ENCODE results near the gene MAP6. TPM values are rescaled to one million over a fixed set of nuclear protein-coding genes. Genes with fewer than 3 reads are reported as not detected.

MAP6 gene
- total RNA-seq, 4 donors from 2014 or later, result 7.9 to 22.1 (median 14.4) TPM

DNA sequence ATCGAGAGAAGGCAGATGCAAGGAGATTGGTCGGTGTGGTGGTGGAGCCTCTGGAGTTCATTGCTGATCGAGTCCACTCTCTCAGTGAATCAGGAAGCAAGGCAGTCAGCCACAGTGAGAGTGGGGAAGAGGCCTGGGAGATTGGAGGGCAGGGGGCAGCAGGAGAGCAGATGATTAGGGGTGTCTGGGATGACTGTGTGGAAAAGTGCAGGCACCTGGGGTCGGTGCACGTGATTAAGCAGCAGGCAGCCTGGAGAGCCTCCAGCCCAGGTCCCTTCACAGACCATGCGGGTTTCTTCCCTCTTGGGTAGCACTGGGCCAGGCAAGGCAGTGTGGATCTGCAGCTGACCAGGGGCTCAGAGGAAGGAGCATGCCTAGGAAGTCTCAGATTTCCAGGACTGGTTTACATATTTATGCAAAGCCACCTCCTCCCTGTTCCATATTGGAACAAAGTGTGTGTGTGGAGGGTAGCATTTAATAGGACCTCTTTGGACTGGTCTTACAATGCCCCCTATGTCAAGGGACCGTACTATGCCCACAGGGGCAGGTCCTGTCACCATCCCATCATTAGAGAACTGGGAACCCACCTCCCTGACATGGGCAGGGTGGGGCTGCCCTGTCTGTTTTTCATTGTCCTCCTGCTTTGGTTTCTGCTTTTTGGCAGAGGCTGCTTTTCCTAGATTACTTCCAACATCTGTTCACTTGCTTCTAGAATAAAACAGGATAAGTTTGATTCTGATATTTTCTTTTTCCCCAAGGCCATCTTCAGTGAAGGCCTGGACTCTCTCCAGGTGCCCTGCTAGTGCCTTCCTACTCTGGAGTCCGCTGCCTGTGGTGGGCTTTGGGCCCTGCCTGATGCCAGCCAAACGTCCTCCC is 129.1 kb downstream of the MAP6 start:
- no peaks in the 10 kb centered on the region for H3K9me3 ChIP-seq
- no peak overlapping the region for H3K27ac ChIP-seq
- intact Hi-C loops (cut with DNase I; ENCODE audit: low total_unique reads), result loop anchor here (10.0 kb wide), 1 partner anchor 255 kb away; no protein-coding TSS in a partner anchor
- H3K4me1 ChIP-seq, result no peaks in the 10 kb centered on the region
- no peaks in the 10 kb centered on the region for H3K36me3 ChIP-seq
- H3K4me3 ChIP-seq, result no peak overlapping the region
- H3K27me3 ChIP-seq, result no peaks in the 10 kb centered on the region
- TF ChIP-seq, protein P1, sequence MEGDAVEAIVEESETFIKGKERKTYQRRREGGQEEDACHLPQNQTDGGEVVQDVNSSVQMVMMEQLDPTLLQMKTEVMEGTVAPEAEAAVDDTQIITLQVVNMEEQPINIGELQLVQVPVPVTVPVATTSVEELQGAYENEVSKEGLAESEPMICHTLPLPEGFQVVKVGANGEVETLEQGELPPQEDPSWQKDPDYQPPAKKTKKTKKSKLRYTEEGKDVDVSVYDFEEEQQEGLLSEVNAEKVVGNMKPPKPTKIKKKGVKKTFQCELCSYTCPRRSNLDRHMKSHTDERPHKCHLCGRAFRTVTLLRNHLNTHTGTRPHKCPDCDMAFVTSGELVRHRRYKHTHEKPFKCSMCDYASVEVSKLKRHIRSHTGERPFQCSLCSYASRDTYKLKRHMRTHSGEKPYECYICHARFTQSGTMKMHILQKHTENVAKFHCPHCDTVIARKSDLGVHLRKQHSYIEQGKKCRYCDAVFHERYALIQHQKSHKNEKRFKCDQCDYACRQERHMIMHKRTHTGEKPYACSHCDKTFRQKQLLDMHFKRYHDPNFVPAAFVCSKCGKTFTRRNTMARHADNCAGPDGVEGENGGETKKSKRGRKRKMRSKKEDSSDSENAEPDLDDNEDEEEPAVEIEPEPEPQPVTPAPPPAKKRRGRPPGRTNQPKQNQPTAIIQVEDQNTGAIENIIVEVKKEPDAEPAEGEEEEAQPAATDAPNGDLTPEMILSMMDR (IDR thresholded peaks at IDR 0.05), result no peak
- TF ChIP-seq POLR2A (IDR thresholded peaks at IDR 0.05), result no peak
- no peak for DNase-seq

DNA sequence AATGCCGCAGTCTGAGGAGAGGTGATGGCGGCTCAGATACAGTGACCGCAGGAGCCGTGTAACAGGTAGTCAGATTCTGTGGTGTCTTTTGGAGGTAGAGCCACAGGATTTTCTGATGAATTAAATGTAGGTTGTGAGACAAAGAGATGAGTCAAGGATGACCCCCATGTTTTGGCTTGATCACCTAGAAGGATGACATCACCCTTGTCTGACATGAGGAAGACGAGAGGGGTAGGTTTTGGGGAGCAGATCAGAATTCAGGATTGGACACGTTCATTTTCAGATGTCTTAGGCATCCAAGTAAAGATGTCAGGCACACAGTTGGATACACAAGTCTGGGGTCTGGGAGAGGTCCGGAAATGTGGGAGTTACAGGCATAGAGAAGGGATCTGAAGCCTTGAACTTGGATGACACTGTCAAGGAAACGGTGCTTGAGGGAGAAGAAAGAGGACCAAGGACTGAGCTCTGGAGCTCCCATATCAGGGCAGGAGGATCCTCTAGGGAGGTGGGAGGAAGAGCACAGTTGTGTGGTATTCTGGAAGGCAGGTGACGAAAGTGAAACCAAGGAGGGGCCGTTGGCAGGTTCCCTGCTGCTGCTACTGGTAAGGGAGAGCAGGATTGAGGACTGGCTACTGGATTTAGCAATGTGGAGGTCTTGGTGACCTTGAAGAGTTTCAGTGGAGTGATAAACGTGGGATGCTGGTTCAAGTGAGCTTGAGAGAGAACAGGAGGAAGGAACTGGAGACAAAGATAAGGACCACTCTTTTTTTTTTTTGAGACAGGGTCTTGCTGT is 130.5 kb downstream of the MAP6 start:
- intact Hi-C loops (cut with DNase I; ENCODE audit: low total_unique reads), result loop anchor here (10.0 kb wide), 1 partner anchor 254 kb away; no protein-coding TSS in a partner anchor

DNA sequence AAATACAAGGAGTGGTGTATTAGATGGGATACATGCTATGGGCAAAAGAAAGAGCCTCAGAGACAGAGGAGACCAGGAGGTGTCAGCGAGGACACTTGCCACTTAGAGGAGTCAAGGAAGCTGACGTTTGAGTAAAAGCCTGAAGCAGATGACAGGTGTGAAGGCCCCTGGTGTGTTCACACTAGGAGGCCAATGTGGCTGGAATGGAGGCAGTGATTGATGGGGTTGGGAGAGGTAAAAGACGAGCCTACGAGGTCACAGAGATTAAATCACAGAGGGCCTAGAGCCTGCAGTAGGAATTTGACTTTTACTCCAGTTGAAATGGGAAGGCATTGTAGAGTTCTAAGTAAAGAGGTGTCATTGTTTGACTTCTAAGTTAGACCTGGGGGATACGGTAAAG is 131.1 kb downstream of the MAP6 start:
- no peak for DNase-seq
- H3K27me3 ChIP-seq, result no peaks in the 10 kb centered on the region
- H3K36me3 ChIP-seq, result no peaks in the 10 kb centered on the region
- H3K27ac ChIP-seq, result no peak overlapping the region
- no peak overlapping the region for H3K4me3 ChIP-seq
- intact Hi-C loops (cut with DNase I; ENCODE audit: low total_unique reads), result loop anchor here (10.0 kb wide), 1 partner anchor 253 kb away; no protein-coding TSS in a partner anchor
- no peaks in the 10 kb centered on the region for H3K9me3 ChIP-seq
- no peak for TF ChIP-seq POLR2A (IDR thresholded peaks at IDR 0.05)
- TF ChIP-seq, protein P1 (IDR thresholded peaks at IDR 0.05), result no peak
- no peaks in the 10 kb centered on the region for H3K4me1 ChIP-seq

More for the DNA sequence above, 130.5 kb downstream of the MAP6 start:
- H3K4me1 ChIP-seq, result no peaks in the 10 kb centered on the region
- TF ChIP-seq, protein P1 (IDR thresholded peaks at IDR 0.05), result no peak
- TF ChIP-seq POLR2A (IDR thresholded peaks at IDR 0.05), result no peak
- no peak overlapping the region for H3K27ac ChIP-seq
- no peaks in the 10 kb centered on the region for H3K9me3 ChIP-seq
- no peak overlapping the region for H3K4me3 ChIP-seq
- H3K27me3 ChIP-seq, result no peaks in the 10 kb centered on the region
- no peaks in the 10 kb centered on the region for H3K36me3 ChIP-seq
- DNase-seq, result no peak

Small RNAs within 50 kb of the gene (small RNA-seq; reads per million reads assigned to genes)
- not detected for gene AP001922.4

Other genes starting within 250 kb of the MAP6 start
- gene KLHL35, start 235.8 kb downstream of the MAP6 start, total RNA-seq, result 1 to 10 TPM in 1 of 4 donors, not detected in 3; 2.5 TPM
- 10 to 100 TPM in 3 of 4 donors, 1 to 10 TPM in 1; 9.6 to 52.9 (median 28.2) TPM for gene GDPD5, start 143.1 kb downstream of the MAP6 start, total RNA-seq
- gene SERPINH1, start 106.8 kb downstream of the MAP6 start, total RNA-seq, result 100 to 1,000 TPM; 134 to 847 (median 280) TPM
- under 1 TPM in 2 of 4 donors, not detected in 2; 0.29 to 0.62 TPM for gene MOGAT2, start 48.8 kb upstream of the MAP6 start, total RNA-seq
- gene DGAT2, start 99.7 kb upstream of the MAP6 start, total RNA-seq, result 1 to 10 TPM in 2 of 4 donors, under 1 TPM in 1, not detected in 1; 0.29 to 1.5 (median 1.5) TPM
- gene UVRAG, start 146.2 kb upstream of the MAP6 start, total RNA-seq, result 10 to 100 TPM; 14.9 to 42.9 (median 26.4) TPM